Lung (tissue), 12 donors: ENCODE results near the gene PPARGC1A. TPM values are rescaled to one million over a fixed set of nuclear protein-coding genes. Genes with fewer than 3 reads are reported as not detected.
A peak's percentile ranks its signal among the peaks of the same experiment; 100 is the strongest.

Experiments used
- ATAC-seq: fragments of 200-7000 bp; cut with Tn5 transposase; one replicate; pipeline ENCODE4 v1.9.1; 2020; ENCODE audit warnings: moderate number of reproducible peaks; ENCODE audit not compliant: insufficient read depth, low FRiP score
- DNase-seq, 3 donors: peaks; one replicate each; pipeline ENCODE4 v3.0.0-alpha.2; 2013 to 2017
- H3K27ac ChIP-seq, 2 donors: one replicate each; pipeline ENCODE4 v1.5.1; 2013; ENCODE audit warnings: mild to moderate bottlenecking in 2 of 2, moderate library complexity in 2 of 2, control low read depth in 1 of 2, inconsistent platforms in 1 of 2, low read depth in 1 of 2, low read length in 1 of 2
- H3K27me3 ChIP-seq, 3 donors: one replicate each; pipeline ENCODE4 v1.5.1; 2013; ENCODE audit warnings: low read length in 2 of 3; ENCODE audit not compliant: control insufficient read depth in 3 of 3, insufficient read depth in 3 of 3
- H3K36me3 ChIP-seq, 4 donors: one replicate each; pipeline ENCODE4 v1.5.1; 2013; ENCODE audit warnings: low read length in 4 of 4, mild to moderate bottlenecking in 1 of 4, moderate library complexity in 1 of 4; ENCODE audit not compliant: control insufficient read depth in 4 of 4, insufficient read depth in 4 of 4
- H3K4me1 ChIP-seq, 5 donors: one replicate each; pipeline ENCODE4 v1.5.1; 2013; ENCODE audit warnings: low read length in 5 of 5, mild to moderate bottlenecking in 2 of 5, moderate library complexity in 1 of 5; ENCODE audit not compliant: control insufficient read depth in 5 of 5, insufficient read depth in 5 of 5
- H3K4me3 ChIP-seq: one replicate; pipeline ENCODE4 v1.5.1; 2013; ENCODE audit warnings: mild to moderate bottlenecking, control low read depth, moderate library complexity
- H3K9ac ChIP-seq, 2 donors: one replicate each; pipeline ENCODE4 v1.5.1; 2013; ENCODE audit warnings: low read length in 2 of 2, control low read depth in 1 of 2; ENCODE audit not compliant: insufficient read depth in 1 of 2
- H3K9me3 ChIP-seq, 4 donors: one replicate each; pipeline ENCODE4 v1.5.1; 2013; ENCODE audit warnings: low read length in 3 of 4, mild to moderate bottlenecking in 1 of 4, moderate library complexity in 1 of 4; ENCODE audit not compliant: control insufficient read depth in 4 of 4, insufficient read depth in 3 of 4
- CTCF ChIP-seq: IDR thresholded peaks from 2 replicates; pipeline ENCODE4 v1.5.1; 2012; ENCODE audit warnings: mild to moderate bottlenecking; ENCODE audit errors: control extremely low read depth, extremely low read depth
- WGBS, 2 donors: extraction: QIAGEN DNeasy Blood & Tissue Kit; methylation state at CpG; one replicate each; pipeline ENCODE4 v1.1.7; 2013; 5-methylcytosine and 5-hydroxymethylcytosine counted together
- polyA plus RNA-seq, 2 donors: library from polyadenylated mRNA; stranded (reverse); fragments of 200-250 nt; gene quantifications; one replicate each; pipeline ENCODE4 v1.2.1, GENCODE V29; 2013
- total RNA-seq, 2 donors: library from RNA; depleted of rRNA in 1 of 2; stranded (reverse); fragments of >200 nt in 1 of 2; gene quantifications; one replicate each; pipeline ENCODE4 v1.2.1, GENCODE V29; 2014 to 2021
- donor health status: control.
- donor health status: control.
- donor health status: Bipolar disorder and iron deficiency.
- donor health status: healthy.
- donor health status: DM: yes; HTN: yes; CAD: no.

The PPARGC1A gene
- total and polyA plus RNA-seq, 4 donors, result 1.1 to 17.9 (median 5.1) TPM

DNA sequence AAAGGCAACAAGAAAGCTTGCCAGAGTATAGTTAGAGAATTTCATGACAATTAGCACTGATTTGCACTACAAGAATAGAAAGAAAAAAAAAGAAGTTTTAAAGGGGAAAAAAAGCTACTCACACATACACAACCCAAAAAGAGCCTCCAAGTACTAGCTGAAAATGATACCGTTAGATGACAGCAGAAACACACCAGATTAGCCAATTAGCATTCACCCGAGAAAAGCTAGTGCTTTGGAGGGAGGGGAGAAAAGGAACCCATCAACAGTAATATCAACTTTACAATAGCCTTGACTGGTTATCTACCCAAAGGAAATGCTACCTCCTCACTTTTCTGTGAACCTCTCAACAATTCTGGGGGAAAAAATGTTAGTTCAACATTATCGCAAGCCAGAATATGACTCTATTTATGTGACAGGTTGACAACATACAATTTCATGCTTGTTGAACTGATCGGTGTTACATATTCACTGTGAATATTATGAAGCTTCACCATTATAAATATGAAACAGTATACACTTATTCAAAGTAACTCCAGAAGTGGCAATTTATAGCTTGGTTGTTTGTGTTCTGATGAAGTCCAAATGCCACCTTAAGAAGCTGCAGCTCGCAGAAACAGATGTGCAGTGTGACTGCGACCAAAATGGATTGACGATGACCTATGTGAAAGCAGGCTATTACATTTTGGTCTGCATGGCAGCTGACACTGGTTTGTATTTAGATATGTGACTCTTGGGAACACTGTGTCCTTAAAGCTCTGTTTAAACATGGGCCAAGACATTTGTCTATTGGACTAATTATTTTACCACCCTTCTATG, 15.9 kb downstream of the PPARGC1A start:
- Histone ChIP-seq H3K4me3 (no peak overlapping the region), H3K27me3 (no peaks in the 10 kb centered on the region), H3K4me1 (peaks cover 0 to 25% (median 0%) of the 10 kb centered on the region in 5 donors), H3K36me3 (no peaks in the 10 kb centered on the region), H3K9me3 (no peaks in the 10 kb centered on the region), H3K27ac (peak overlapping the region in 1 of 2 donors; percentile 93), H3K9ac (no peak overlapping the region)
- 83 to 91% methylated on average over 7 of the region's 7 CpGs for WGBS, 2 donors
- TF ChIP-seq CTCF, result no peak
- ATAC-seq (no peak), DNase-seq (no peak)

DNA sequence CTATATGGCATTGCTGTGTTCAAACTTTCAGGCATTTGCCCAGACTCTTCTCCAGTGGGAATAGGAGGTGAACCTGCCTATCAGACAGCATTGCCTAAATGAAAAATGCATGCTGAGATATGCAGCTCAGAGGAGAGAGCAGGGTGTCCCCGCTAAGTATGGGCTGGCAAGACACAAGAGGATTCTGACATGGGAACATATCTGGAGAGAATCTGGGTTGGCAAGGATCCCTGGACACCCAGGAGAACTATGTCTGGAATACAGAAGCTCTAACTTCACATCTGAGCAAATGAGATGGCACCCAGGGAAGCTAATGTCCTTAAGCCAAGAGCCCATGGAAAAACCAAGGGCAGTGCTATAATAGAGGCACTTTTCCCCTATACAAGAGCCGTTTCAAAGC, 18.4 kb downstream of the PPARGC1A start:
- H3K27me3 ChIP-seq, result no peaks in the 10 kb centered on the region
- no peak overlapping the region for H3K9ac ChIP-seq
- WGBS, 2 donors, result 79 to 80% methylated on average over 2 of the region's 2 CpGs
- H3K4me3 ChIP-seq, result no peak overlapping the region
- H3K27ac ChIP-seq, result peak overlapping the region in 1 of 2 donors; percentile 93
- TF ChIP-seq CTCF, result no peak
- no peak for DNase-seq
- ATAC-seq, result no peak
- no peaks in the 10 kb centered on the region for H3K9me3 ChIP-seq
- H3K36me3 ChIP-seq, result no peaks in the 10 kb centered on the region
- H3K4me1 ChIP-seq, result peaks cover 0 to 32% (median 0%) of the 10 kb centered on the region in 5 donors

DNA sequence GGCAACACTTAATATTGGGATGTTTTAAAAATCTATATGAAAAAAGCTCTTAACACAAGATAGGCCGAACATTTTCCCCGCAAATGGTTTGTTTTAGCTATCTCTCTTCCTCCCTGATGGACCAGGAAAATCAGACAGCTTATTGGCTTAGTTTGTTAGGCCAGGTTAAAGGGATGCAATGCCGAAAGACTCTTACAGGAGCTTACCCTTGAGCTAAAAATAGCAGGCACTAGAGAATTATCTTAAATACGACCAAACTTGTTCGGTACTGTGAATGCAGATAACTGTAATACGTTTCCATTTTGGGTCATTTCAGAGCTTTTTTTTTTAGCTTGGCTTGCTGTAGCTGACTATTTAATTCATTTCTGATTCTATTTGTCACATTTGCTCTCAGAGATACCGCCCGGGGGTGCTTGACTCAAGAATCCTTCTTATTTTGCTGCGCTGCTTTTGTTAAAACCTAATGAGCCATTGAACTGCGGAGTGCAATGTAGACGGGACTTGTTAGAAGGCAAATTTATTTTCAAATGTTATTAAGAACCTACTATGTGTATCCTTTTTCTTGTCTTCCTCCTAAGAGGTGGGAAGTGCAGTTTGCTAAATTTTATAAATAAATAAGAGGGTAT, 23.3 kb downstream of the PPARGC1A start:
- ATAC-seq, result no peak
- H3K4me3 ChIP-seq, result no peak overlapping the region

More for the DNA sequence above, 23.3 kb downstream of the PPARGC1A start:
- Histone ChIP-seq H3K27ac (peak overlapping the region in 1 of 2 donors; percentile 77), H3K9ac (no peak overlapping the region), H3K27me3 (no peaks in the 10 kb centered on the region), H3K4me1 (peaks cover 0 to 34% (median 0%) of the 10 kb centered on the region in 5 donors), H3K9me3 (no peaks in the 10 kb centered on the region), H3K36me3 (peaks cover 0 to 1% (median 0%) of the 10 kb centered on the region in 4 donors)
- no peak for DNase-seq
- WGBS, 2 donors, result 87 to 91% methylated on average over 11 of the region's 11 CpGs
- TF ChIP-seq CTCF, result no peak
